ENCODE measurements around the gene STMN1.

Gene STMN1

GRCh38 chr1:25914074-25914995 lies 8.1 kb upstream of the STMN1 start:
- Histone ChIP-seq H3K4me1 (ENCODE audit: control insufficient read depth, insufficient read depth, low read length) (no peaks in the 10 kb centered on the region), H3K4me3 (ENCODE audit: low read length) (no peak overlapping the region), H3K9ac (ENCODE audit: low read length) (no peak overlapping the region), H3K36me3 (ENCODE audit: control insufficient read depth, insufficient read depth, low read length) (no peaks in the 10 kb centered on the region), H3K27me3 (ENCODE audit: control insufficient read depth, insufficient read depth, low read length) (no peaks in the 10 kb centered on the region), H3K27ac (ENCODE audit: low read depth, low read length) (no peak overlapping the region)

DNA sequence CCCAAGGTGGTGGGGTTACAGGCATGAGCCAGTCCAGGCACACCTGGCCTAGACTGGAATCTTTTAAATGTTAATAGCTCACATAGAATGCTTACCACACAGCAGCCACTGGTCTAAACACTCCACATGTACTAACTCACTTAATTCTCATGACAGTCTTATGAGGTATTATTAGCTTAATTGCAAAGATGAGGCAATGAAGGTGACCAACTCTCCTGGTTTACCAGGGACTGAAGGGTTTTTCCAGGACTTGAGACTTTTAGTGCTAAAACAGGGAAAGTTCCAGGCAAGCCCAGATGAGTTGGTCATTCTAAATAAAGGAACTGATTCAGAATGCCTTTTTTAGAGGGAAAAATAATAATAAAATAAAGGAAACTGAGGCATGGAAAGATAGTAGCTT lies 7.0 kb upstream of the STMN1 start:
- H3K27ac ChIP-seq (ENCODE audit: low read depth, low read length): no peak overlapping the region
- H3K4me1 ChIP-seq (ENCODE audit: control insufficient read depth, insufficient read depth, low read length): no peaks in the 10 kb centered on the region
- no peak overlapping the region for H3K4me3 ChIP-seq (ENCODE audit: low read length)
- H3K36me3 ChIP-seq (ENCODE audit: control insufficient read depth, insufficient read depth, low read length): no peaks in the 10 kb centered on the region
- H3K27me3 ChIP-seq (ENCODE audit: control insufficient read depth, insufficient read depth, low read length): no peaks in the 10 kb centered on the region
- no peak overlapping the region for H3K9ac ChIP-seq (ENCODE audit: low read length)

DNA sequence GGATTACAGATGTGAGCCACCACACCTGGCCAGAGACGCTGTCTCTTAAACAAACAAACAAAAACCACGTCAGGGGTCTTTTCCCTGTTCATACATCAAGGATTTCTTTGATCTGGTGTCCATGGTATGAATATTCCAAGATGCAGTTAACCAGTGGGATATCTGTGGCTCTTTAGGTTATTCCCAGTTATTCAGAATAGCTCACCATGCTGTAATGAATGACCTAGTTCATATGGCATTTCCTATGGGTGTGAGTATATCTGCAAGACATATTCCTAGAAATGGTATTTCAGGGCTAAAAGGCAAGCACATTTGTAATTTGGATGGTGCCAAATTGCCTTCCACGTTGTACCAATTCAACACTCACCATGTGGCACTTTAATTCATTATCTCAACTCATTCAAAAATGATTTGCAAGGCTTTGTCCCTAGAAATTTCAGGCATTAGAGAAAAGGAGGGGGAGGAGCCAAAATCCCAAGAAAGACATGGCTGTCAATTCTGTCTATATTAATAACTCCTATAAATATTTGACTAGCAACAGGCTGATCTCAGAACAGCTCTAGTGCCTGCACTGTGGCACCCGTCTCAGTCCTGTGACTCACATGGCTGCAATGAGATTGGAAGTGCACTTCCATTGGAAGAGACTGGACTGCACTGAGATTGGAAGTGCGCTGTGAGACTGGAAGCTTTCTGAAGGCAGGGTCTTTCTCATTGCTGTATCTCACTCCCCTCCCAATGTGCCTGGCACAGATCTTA lies 6.0 kb upstream of the STMN1 start:
- Histone ChIP-seq H3K4me3 (ENCODE audit: low read length) (no peak overlapping the region), H3K4me1 (ENCODE audit: control insufficient read depth, insufficient read depth, low read length) (no peaks in the 10 kb centered on the region), H3K9ac (ENCODE audit: low read length) (no peak overlapping the region), H3K36me3 (ENCODE audit: control insufficient read depth, insufficient read depth, low read length) (no peaks in the 10 kb centered on the region), H3K27me3 (ENCODE audit: control insufficient read depth, insufficient read depth, low read length) (no peaks in the 10 kb centered on the region), H3K27ac (ENCODE audit: low read depth, low read length) (no peak overlapping the region)

DNA sequence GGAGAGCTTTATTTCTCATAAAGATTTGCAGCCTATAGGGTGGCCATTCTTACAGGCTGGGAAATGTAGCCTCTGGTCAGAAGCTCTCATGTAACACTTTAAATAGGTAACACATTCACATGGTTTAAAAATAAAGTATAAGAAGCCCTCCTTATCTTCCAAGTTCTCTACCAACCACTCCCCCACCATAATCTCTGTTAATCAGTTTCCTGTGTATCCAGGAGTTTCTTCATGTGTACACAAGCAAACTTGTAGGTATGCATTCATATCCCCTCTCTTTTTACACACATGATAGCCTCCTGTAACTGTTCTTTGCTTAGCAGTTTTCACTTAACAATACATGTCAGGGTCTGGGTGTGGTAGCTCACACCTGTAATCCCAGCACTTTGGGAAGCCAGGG lies 4.9 kb upstream of the STMN1 start:
- Histone ChIP-seq H3K27me3 (ENCODE audit: control insufficient read depth, insufficient read depth, low read length) (no peaks in the 10 kb centered on the region), H3K36me3 (ENCODE audit: control insufficient read depth, insufficient read depth, low read length) (no peaks in the 10 kb centered on the region), H3K4me3 (ENCODE audit: low read length) (no peak overlapping the region), H3K9ac (ENCODE audit: low read length) (no peak overlapping the region), H3K27ac (ENCODE audit: low read depth, low read length) (no peak overlapping the region), H3K4me1 (ENCODE audit: control insufficient read depth, insufficient read depth, low read length) (no peaks in the 10 kb centered on the region)

DNA sequence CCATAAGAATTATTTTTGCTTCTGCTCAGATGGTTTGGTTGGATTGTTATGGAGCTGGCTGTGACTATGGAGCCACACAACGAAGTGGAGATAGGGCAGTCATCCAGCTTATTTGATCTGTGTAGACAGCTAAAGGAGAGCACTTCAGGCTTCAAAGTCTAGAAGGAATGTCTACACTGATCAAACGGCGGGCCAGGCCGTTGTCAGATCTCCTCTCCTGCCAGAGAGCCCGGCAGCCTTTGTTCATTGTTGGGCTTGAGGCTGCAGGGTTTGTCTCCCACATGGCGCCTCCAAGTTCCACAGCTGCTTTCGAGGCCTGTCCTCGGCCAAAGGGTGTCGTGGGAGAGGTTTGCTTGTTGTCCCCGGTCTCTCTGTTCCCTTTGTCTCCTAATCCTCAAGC lies 2.8 kb upstream of the STMN1 start:
- H3K27me3 ChIP-seq (ENCODE audit: control insufficient read depth, insufficient read depth, low read length): no peaks in the 10 kb centered on the region
- no peak overlapping the region for H3K9ac ChIP-seq (ENCODE audit: low read length)
- peaks cover 6% of the 10 kb centered on the region for H3K4me1 ChIP-seq (ENCODE audit: control insufficient read depth, insufficient read depth, low read length)
- H3K36me3 ChIP-seq (ENCODE audit: control insufficient read depth, insufficient read depth, low read length): no peaks in the 10 kb centered on the region
- no peak overlapping the region for H3K4me3 ChIP-seq (ENCODE audit: low read length)
- no peak overlapping the region for H3K27ac ChIP-seq (ENCODE audit: low read depth, low read length)

DNA sequence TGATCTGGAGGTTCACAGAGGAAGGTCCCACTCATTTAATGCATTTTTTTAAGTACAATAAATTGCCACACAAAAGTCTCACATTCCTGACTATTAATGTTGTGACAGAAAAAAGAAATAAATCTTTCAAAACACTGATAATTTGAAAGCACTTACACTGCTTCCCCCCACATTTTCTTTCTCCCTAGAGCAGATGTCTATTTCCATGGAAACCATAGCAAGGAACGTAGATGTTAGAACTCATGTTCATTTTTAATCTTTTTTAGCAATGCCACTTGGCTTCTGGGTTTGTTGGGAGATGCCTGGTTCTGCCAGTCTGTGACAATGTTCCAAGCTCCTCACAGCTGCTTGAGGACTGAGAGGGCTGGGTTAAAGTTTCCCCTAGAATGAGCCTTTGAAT lies 1.9 kb upstream of the STMN1 start:
- Histone ChIP-seq H3K4me1 (ENCODE audit: control insufficient read depth, insufficient read depth, low read length) (peaks cover 6% of the 10 kb centered on the region), H3K9ac (ENCODE audit: low read length) (no peak overlapping the region), H3K27me3 (ENCODE audit: control insufficient read depth, insufficient read depth, low read length) (no peaks in the 10 kb centered on the region), H3K36me3 (ENCODE audit: control insufficient read depth, insufficient read depth, low read length) (no peaks in the 10 kb centered on the region), H3K4me3 (ENCODE audit: low read length) (no peak overlapping the region), H3K27ac (ENCODE audit: low read depth, low read length) (no peak overlapping the region)

GRCh38 chr1:25907601-25908000 lies 1.4 kb upstream of the STMN1 start:
- no peaks in the 10 kb centered on the region for H3K36me3 ChIP-seq (ENCODE audit: control insufficient read depth, insufficient read depth, low read length)
- H3K4me1 ChIP-seq (ENCODE audit: control insufficient read depth, insufficient read depth, low read length): peaks cover 6% of the 10 kb centered on the region
- H3K4me3 ChIP-seq (ENCODE audit: low read length): no peak overlapping the region
- no peaks in the 10 kb centered on the region for H3K27me3 ChIP-seq (ENCODE audit: control insufficient read depth, insufficient read depth, low read length)
- no peak overlapping the region for H3K9ac ChIP-seq (ENCODE audit: low read length)
- H3K27ac ChIP-seq (ENCODE audit: low read depth, low read length): no peak overlapping the region

DNA sequence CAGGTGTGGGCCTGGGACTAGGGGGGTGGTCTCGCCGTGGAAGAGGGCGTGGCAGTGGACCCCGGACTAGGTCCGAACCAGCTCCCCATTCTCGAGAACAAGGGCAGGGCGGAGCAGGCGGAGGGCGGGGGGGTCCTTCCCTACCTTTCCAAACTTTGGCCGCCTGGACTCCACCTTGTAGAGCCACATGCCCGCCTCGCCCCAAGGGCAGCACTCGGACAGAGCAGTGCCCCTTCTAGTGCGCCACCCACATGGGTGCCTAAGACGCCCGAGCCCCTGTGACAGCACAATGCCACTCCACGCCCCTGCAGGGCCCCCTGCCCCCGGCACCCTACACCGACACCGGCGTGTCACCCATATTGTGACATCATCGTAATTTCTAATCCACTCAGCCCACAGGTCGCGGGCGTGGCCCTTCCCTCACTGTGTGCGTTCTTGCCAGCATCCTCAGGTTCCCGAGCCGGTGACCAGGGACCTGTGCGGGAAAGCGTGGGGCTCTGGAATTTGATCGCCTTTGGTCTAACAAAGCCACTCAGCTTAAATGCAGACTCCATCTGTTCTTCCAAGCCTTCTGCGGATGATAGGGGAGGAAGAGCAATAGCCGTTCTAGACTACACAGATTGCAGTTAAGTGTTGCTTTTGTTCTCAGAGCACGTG lies 553 bp upstream of the STMN1 start:
- Histone ChIP-seq H3K4me1 (ENCODE audit: control insufficient read depth, insufficient read depth, low read length) (peaks cover 6% of the 10 kb centered on the region), H3K9ac (ENCODE audit: low read length) (no peak overlapping the region), H3K27ac (ENCODE audit: low read depth, low read length) (peak overlapping the region; percentile 14), H3K4me3 (ENCODE audit: low read length) (peak overlapping the region; percentile 73), H3K36me3 (ENCODE audit: control insufficient read depth, insufficient read depth, low read length) (no peaks in the 10 kb centered on the region), H3K27me3 (ENCODE audit: control insufficient read depth, insufficient read depth, low read length) (no peaks in the 10 kb centered on the region)

- H3K4me1 ChIP-seq (ENCODE audit: control insufficient read depth, insufficient read depth, low read length): peaks cover 6% of the 10 kb centered on the region
- H3K4me3 ChIP-seq (ENCODE audit: low read length): peak overlapping the region; percentile 73
- H3K36me3 ChIP-seq (ENCODE audit: control insufficient read depth, insufficient read depth, low read length): peaks cover 3% of the 10 kb centered on the region
- no peaks in the 10 kb centered on the region for H3K27me3 ChIP-seq (ENCODE audit: control insufficient read depth, insufficient read depth, low read length)
- H3K9ac ChIP-seq (ENCODE audit: low read length): no peak overlapping the region
- H3K27ac ChIP-seq (ENCODE audit: low read depth, low read length): no peak overlapping the region
Observed at GRCh38 chr1:25904943-25905679, 1.1 kb downstream of the STMN1 start.

DNA sequence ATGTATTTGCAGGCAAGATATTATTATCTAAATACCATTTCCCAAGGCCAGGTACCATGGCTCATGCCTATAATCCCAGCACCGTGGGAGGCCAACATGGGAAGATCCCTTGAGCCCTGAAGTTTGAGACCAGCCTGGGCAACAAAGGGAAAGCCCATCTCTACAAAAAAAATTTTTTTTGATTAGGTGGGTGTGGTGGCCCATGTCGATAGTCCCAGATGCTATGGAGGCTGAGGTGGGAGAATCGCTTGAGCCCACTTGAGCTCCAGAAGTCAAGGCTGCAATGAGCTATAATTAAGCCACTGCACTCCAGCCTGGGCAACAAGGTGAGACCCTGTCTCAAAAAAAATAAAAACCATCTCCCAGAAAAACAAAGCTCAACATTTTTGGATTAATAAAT lies 2.2 kb downstream of the STMN1 start:
- H3K27ac ChIP-seq (ENCODE audit: low read depth, low read length): no peak overlapping the region
- H3K27me3 ChIP-seq (ENCODE audit: control insufficient read depth, insufficient read depth, low read length): no peaks in the 10 kb centered on the region
- H3K36me3 ChIP-seq (ENCODE audit: control insufficient read depth, insufficient read depth, low read length): peaks cover 6% of the 10 kb centered on the region
- peaks cover 6% of the 10 kb centered on the region for H3K4me1 ChIP-seq (ENCODE audit: control insufficient read depth, insufficient read depth, low read length)
- H3K9ac ChIP-seq (ENCODE audit: low read length): no peak overlapping the region
- H3K4me3 ChIP-seq (ENCODE audit: low read length): no peak overlapping the region

DNA sequence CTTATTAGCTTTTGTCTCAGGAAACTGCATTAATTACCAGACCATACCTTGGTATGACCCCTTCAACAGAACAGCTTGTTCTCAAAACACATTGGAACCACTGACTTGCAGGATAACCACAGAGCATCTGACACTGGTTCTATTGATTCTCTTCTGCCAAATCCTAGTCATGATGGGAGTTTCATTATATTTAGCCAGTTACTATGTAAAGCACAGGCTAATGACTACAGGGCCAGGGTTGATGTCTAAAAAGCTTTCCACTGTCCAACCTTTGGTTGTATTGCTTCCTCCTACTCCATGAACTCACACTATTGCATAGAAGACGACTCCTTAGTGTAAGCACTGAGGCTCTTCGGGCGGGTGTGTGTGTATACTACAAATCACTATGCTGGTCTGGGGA lies 3.8 kb downstream of the STMN1 start:
- no peak overlapping the region for H3K9ac ChIP-seq (ENCODE audit: low read length)
- no peak overlapping the region for H3K4me3 ChIP-seq (ENCODE audit: low read length)
- H3K27ac ChIP-seq (ENCODE audit: low read depth, low read length): no peak overlapping the region
- peaks cover 10% of the 10 kb centered on the region for H3K36me3 ChIP-seq (ENCODE audit: control insufficient read depth, insufficient read depth, low read length)
- H3K4me1 ChIP-seq (ENCODE audit: control insufficient read depth, insufficient read depth, low read length): peaks cover 6% of the 10 kb centered on the region
- no peaks in the 10 kb centered on the region for H3K27me3 ChIP-seq (ENCODE audit: control insufficient read depth, insufficient read depth, low read length)

GRCh38 chr1:25900219-25900618 lies 6.0 kb downstream of the STMN1 start:
- Histone ChIP-seq H3K27ac (ENCODE audit: low read depth, low read length) (no peak overlapping the region), H3K9ac (ENCODE audit: low read length) (no peak overlapping the region), H3K4me1 (ENCODE audit: control insufficient read depth, insufficient read depth, low read length) (peaks cover 6% of the 10 kb centered on the region), H3K36me3 (ENCODE audit: control insufficient read depth, insufficient read depth, low read length) (peaks cover 10% of the 10 kb centered on the region), H3K4me3 (ENCODE audit: low read length) (no peak overlapping the region), H3K27me3 (ENCODE audit: control insufficient read depth, insufficient read depth, low read length) (no peaks in the 10 kb centered on the region)
